ENCODE measurements around the gene AP2M1. TPM values are rescaled to one million over a fixed set of nuclear protein-coding genes. Genes with fewer than 3 reads are reported as not detected.

AP2M1 gene
- total and polyA plus RNA-seq, 2 of the 8 experiments (the other 6 are each of a cell fraction or from before 2014, with no cell fraction given): 403 to 454 TPM

DNA sequence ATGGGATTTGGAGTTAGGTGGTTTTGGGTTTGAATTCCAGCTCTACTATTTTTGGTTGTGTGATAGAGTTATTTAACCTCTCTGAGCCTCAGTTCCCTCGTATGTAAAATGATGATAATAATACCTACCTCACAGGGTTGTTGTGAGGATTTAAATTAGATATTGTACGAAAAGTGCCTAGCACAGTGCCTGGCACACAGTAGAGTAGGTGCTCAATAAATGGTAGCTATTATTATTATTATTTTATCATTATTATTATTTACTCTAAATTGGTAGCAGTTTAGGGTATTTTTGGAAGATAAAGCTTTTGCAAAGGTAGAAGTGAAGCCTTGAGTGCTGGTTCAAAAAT lies 1.3 kb upstream of the AP2M1 start:
- POLR2A ChIA-PET (ENCODE audit: partially characterized antibody): interaction anchor here (1.0 to 2.6 kb wide), 12 partner anchors 8 to 86 kb away, joined by 3 to 7 read pairs (median 5); partner anchors contain the start of genes ABCF3 and EIF2B5
- H4K91ac ChIP-seq (replicated peaks; ENCODE audit: insufficient read length, low read length): no peak overlapping the region
- FAIRE-seq: no peak
- H3K4me1 ChIP-seq (replicated peaks in 1 of 4; ENCODE audit: control insufficient read depth in 3 of 4, insufficient read depth in 4 of 4, low read length in 3 of 4): peaks cover 0 to 23% (median 15%) of the 10 kb centered on the region in 4 experiments; a peak in 6 of 7 replicates
- H3K56ac ChIP-seq (replicated peaks; ENCODE audit: insufficient read length, low read depth, low read length): no peak overlapping the region
- no peak overlapping the region for H3K4me2 ChIP-seq (ENCODE audit: insufficient read depth in 1 of 2, low read depth in 2 of 2, low read length in 2 of 2)
- H2AFZ ChIP-seq (ENCODE audit: low read length): no peak overlapping the region
- H2BK15ac ChIP-seq (ENCODE audit: low read length): no peak overlapping the region
- H3K4me3 ChIP-seq (ENCODE audit: extremely low read depth in 1 of 4, insufficient read depth in 2 of 4, low read depth in 3 of 4, low read length in 4 of 4): no peak overlapping the region
- H3K23me2 ChIP-seq (ENCODE audit: low read depth, low read length): peaks cover 8% of the 10 kb centered on the region
- H3K27ac ChIP-seq (ENCODE audit: low read depth, low read length): no peak overlapping the region
- CTCF ChIA-PET (ENCODE audit: partially characterized antibody): interaction anchor here (0.6 to 2.1 kb wide), 13 partner anchors 11 to 277 kb away, joined by 3 to 7 read pairs (median 3); partner anchors contain the start of gene EEF1AKMT4
- H3K14ac ChIP-seq (ENCODE audit: insufficient read length): no peak overlapping the region
- no peak overlapping the region for H2BK5ac ChIP-seq (ENCODE audit: low read depth, low read length)
- no peak overlapping the region for H3K23ac ChIP-seq (ENCODE audit: insufficient read length)
- H3K79me2 ChIP-seq (ENCODE audit: control insufficient read depth in 1 of 2, insufficient read depth in 2 of 2, low read length in 2 of 2): peaks cover 0 to 31% of the 10 kb centered on the region in 2 experiments; a peak in 2 of 4 replicates
- H2BK20ac ChIP-seq (ENCODE audit: low read length): no peak overlapping the region
- peaks cover 1 to 7% of the 10 kb centered on the region in 2 experiments for H4K20me1 ChIP-seq (replicated peaks in 1 of 2; ENCODE audit: control insufficient read depth in 1 of 2, insufficient read depth in 2 of 2, low read length in 2 of 2)
- H2BK120ac ChIP-seq (replicated peaks; ENCODE audit: low read depth, low read length): no peak overlapping the region
- no peak overlapping the region for H3K18ac ChIP-seq (ENCODE audit: extremely low read depth, low read length)
- H3K27me3 ChIP-seq (replicated peaks in 1 of 4; ENCODE audit: control insufficient read depth in 3 of 4, extremely low read depth in 1 of 4, insufficient read depth in 3 of 4, low read length in 3 of 4): no peaks in the 10 kb centered on the region
- H4K8ac ChIP-seq (ENCODE audit: extremely low read depth, insufficient read depth, low read length): no peak overlapping the region
- WGBS, 2 experiments (ENCODE audit: extremely low coverage in 1 of 2, insufficient coverage in 1 of 2, insufficient read length in 1 of 2, insufficient replicate concordance in 2 of 2, low coverage in 1 of 2, low lambda C conversion rate in 2 of 2, missing lambda C conversion rate in 1 of 2): 82% methylated on average over 2 of the region's 2 CpGs; no CpG with 5 or more reads in 1 of the 2 experiments
- DNase-seq (ENCODE audit: low read depth in 1 of 2, low spot score in 2 of 2): no peak
- H2AK5ac ChIP-seq (ENCODE audit: low read depth, low read length): no peak overlapping the region
- no peak overlapping the region for H2BK12ac ChIP-seq (ENCODE audit: low read depth, low read length)
- peaks cover 10 to 26% (median 20%) of the 10 kb centered on the region in 4 experiments for H3K36me3 ChIP-seq (ENCODE audit: control insufficient read depth in 2 of 4, insufficient read depth in 4 of 4, low read length in 3 of 4)
- no peak overlapping the region for H4K5ac ChIP-seq (ENCODE audit: insufficient read length, low read depth, low read length)
- no peak overlapping the region for H3K9ac ChIP-seq (replicated peaks in 1 of 4; ENCODE audit: extremely low read depth in 1 of 4, low read depth in 3 of 4, low read length in 3 of 4)
- no peaks in the 10 kb centered on the region for H3K9me3 ChIP-seq (ENCODE audit: insufficient read depth in 2 of 2, low read depth in 1 of 2, low read length in 1 of 2)
- no peak overlapping the region for H3K4ac ChIP-seq (replicated peaks; ENCODE audit: insufficient read length, low read depth, low read length)
- peaks cover 13% of the 10 kb centered on the region for H3K79me1 ChIP-seq (ENCODE audit: low read depth, low read length)
- no peak for TF ChIP-seq POU5F1 (IDR thresholded peaks at IDR 0.05; ENCODE audit: low read depth, low read length)
- no peak for TF ChIP-seq KDM4A (IDR thresholded peaks at IDR 0.05; ENCODE audit: low read depth, low read length, severe bottlenecking)
- TF ChIP-seq EGR1 (IDR thresholded peaks at IDR 0.05; ENCODE audit: borderline replicate concordance, low read depth, low read length): no peak
- no peak for TF ChIP-seq GTF2F1 (IDR thresholded peaks at IDR 0.05; ENCODE audit: borderline replicate concordance, low read depth, low read length)
- TF ChIP-seq RNF2 (IDR thresholded peaks at IDR 0.05; ENCODE audit: borderline replicate concordance, low read depth, low read length, missing control alignments, poor library complexity, severe bottlenecking): no peak
- TF ChIP-seq TAF1 (IDR thresholded peaks at IDR 0.05; ENCODE audit: low read depth, low read length): no peak
- no peak for TF ChIP-seq CHD2 (IDR thresholded peaks at IDR 0.05; ENCODE audit: low read length)
- TF ChIP-seq TBP (IDR thresholded peaks at IDR 0.05; ENCODE audit: low read depth, low read length): no peak
- TF ChIP-seq POLR2A (IDR thresholded peaks at IDR 0.05; ENCODE audit: control extremely low read depth in 1 of 2, low read depth in 2 of 2, low read length in 2 of 2): no peak
- no peak for TF ChIP-seq SAP30 (IDR thresholded peaks at IDR 0.05; ENCODE audit: insufficient read depth, insufficient replicate concordance, low read length)
- TF ChIP-seq SIN3A (conservative IDR thresholded peaks at IDR 0.05 in 1 of 2, IDR thresholded peaks at IDR 0.05 in 1 of 2; ENCODE audit: low read depth in 1 of 2, low read length in 2 of 2): no peak
- no peak for TF ChIP-seq TEAD4 (IDR thresholded peaks at IDR 0.05; ENCODE audit: low read depth, low read length)
- TF ChIP-seq SIRT6 (IDR thresholded peaks at IDR 0.05; ENCODE audit: low read length): no peak
- no peak for TF ChIP-seq SP4 (IDR thresholded peaks at IDR 0.05; ENCODE audit: low read length)
